GM21390 (cell line): ENCODE results near the gene HERC3.

Experiments
- ATAC-seq: cut with Tn5 transposase; IDR thresholded peaks from one replicate; pipeline ENCODE4 v1.9.1; 2021; ENCODE audit not compliant: unreplicated experiment

The HERC3 gene

GRCh38 chr4:88591787-88592599 lies at the start of gene HERC3:
HERC3 (plus strand) TSS chr4:88592480; CDS start chr4:88605824, 13,344 bp downstream.
- peak; percentile 96 for ATAC-seq

- ATAC-seq, result no peak
Measured at GRCh38 chr4:88549815-88550214, 42.5 kb upstream of the HERC3 start.

GRCh38 chr4:88567591-88567990 lies 24.7 kb upstream of the HERC3 start:
- ATAC-seq, result no peak

GRCh38 chr4:88570001-88570400 lies 22.3 kb upstream of the HERC3 start:
- no peak for ATAC-seq

- no peak for ATAC-seq
Measured at GRCh38 chr4:88573276-88573980, 18.9 kb upstream of the HERC3 start.

GRCh38 chr4:88573995-88574394 lies 18.3 kb upstream of the HERC3 start:
- no peak for ATAC-seq

GRCh38 chr4:88575186-88575585 lies 17.1 kb upstream of the HERC3 start:
- ATAC-seq, result no peak

GRCh38 chr4:88582493-88582892 lies 9.8 kb upstream of the HERC3 start:
- ATAC-seq, result no peak

- ATAC-seq, result no peak
Measured at GRCh38 chr4:88583631-88584470, 8.4 kb upstream of the HERC3 start.

GRCh38 chr4:88584471-88584900 lies 7.8 kb upstream of the HERC3 start:
- ATAC-seq, result no peak

- no peak for ATAC-seq
Measured at GRCh38 chr4:88585917-88586316, 6.4 kb upstream of the HERC3 start.

- no peak for ATAC-seq
Measured at GRCh38 chr4:88587306-88587705, 5.0 kb upstream of the HERC3 start.

GRCh38 chr4:88592600-88593448 lies 544 bp downstream of the HERC3 start:
- peak; percentile 77 for ATAC-seq

- no peak for ATAC-seq
Measured at GRCh38 chr4:88597970-88598660, 5.8 kb downstream of the HERC3 start.

GRCh38 chr4:88599298-88599697 lies 7.0 kb downstream of the HERC3 start:
- no peak for ATAC-seq

GRCh38 chr4:88599714-88600113 lies 7.4 kb downstream of the HERC3 start:
- no peak for ATAC-seq

GRCh38 chr4:88600176-88600838 lies 8.0 kb downstream of the HERC3 start:
- ATAC-seq, result no peak

- ATAC-seq, result no peak
Measured at GRCh38 chr4:88604978-88605678, 12.8 kb downstream of the HERC3 start.

- ATAC-seq, result no peak
Measured at GRCh38 chr4:88605736-88606135, 13.5 kb downstream of the HERC3 start.
